ENCODE results near the gene EFCAB8. TPM values are rescaled to one million over a fixed set of nuclear protein-coding genes. Genes with fewer than 3 reads are reported as not detected.

Gene EFCAB8
- total and polyA plus RNA-seq, 7 donors, result 0.03 to 0.08 (median 0.04) TPM; not detected in 4

- Histone ChIP-seq H3K4me3 (no peak overlapping the region), H3K27ac (no peak overlapping the region), H3K4me1 (no peaks in the 10 kb centered on the region), H3K9me3 (peaks cover 3% of the 10 kb centered on the region), H3K27me3 (ENCODE audit: insufficient read depth in 3 of 3, low read length in 2 of 3) (peaks cover 0 to 4% (median 2%) of the 10 kb centered on the region in 3 donors), H3K36me3 (ENCODE audit: insufficient read depth in 1 of 2, low read depth in 1 of 2) (no peaks in the 10 kb centered on the region)
- intact Hi-C loops (cut with DNase I), result no loop called here
- no peak for TF ChIP-seq CTCF (IDR thresholded peaks at IDR 0.05)
- DNase-seq, result no peak
- ATAC-seq, result no peak
Measured at GRCh38 chr20:32995802-32996201, 137.1 kb downstream of the EFCAB8 start.

- Histone ChIP-seq H3K4me3 (no peak overlapping the region), H3K36me3 (ENCODE audit: insufficient read depth in 1 of 2, low read depth in 1 of 2) (no peaks in the 10 kb centered on the region), H3K4me1 (no peaks in the 10 kb centered on the region), H3K9me3 (peaks cover 3% of the 10 kb centered on the region), H3K27me3 (ENCODE audit: insufficient read depth in 3 of 3, low read length in 2 of 3) (peaks cover 0 to 2% (median 0%) of the 10 kb centered on the region in 3 donors), H3K27ac (no peak overlapping the region)
- TF ChIP-seq CTCF (IDR thresholded peaks at IDR 0.05), result no peak
- 65 to 80% (median 71%) methylated on average over 2 of the region's 2 CpGs for WGBS, 3 donors
- DNase-seq (no peak), ATAC-seq (no peak)
- intact Hi-C loops (cut with DNase I), result no loop called here
Measured at GRCh38 chr20:32997431-32997830, 138.7 kb downstream of the EFCAB8 start.

GRCh38 chr20:32999603-33000250, 141.0 kb downstream of the EFCAB8 start:
- Histone ChIP-seq H3K9me3 (peaks cover 3% of the 10 kb centered on the region), H3K4me1 (no peaks in the 10 kb centered on the region), H3K27me3 (ENCODE audit: insufficient read depth in 3 of 3, low read length in 2 of 3) (peaks cover 0 to 2% (median 0%) of the 10 kb centered on the region in 3 donors), H3K4me3 (no peak overlapping the region), H3K36me3 (ENCODE audit: insufficient read depth in 1 of 2, low read depth in 1 of 2) (no peaks in the 10 kb centered on the region), H3K27ac (no peak overlapping the region)
- no peak for TF ChIP-seq CTCF (IDR thresholded peaks at IDR 0.05)
- DNase-seq (no peak), ATAC-seq (no peak)
- intact Hi-C loops (cut with DNase I), result no loop called here
- 48 to 64% (median 57%) methylated on average over 9 of the region's 9 CpGs for whole genome bisulfite sequencing, 3 donors

GRCh38 chr20:33000802-33001466, 142.2 kb downstream of the EFCAB8 start:
- WGBS, 3 donors, result 54 to 58% (median 58%) methylated on average over 9 of the region's 9 CpGs
- DNase-seq, result no peak
- Histone ChIP-seq H3K4me3 (no peak overlapping the region), H3K36me3 (ENCODE audit: insufficient read depth in 1 of 2, low read depth in 1 of 2) (no peaks in the 10 kb centered on the region), H3K27ac (no peak overlapping the region), H3K4me1 (no peaks in the 10 kb centered on the region), H3K27me3 (ENCODE audit: insufficient read depth in 3 of 3, low read length in 2 of 3) (no peaks in the 10 kb centered on the region), H3K9me3 (no peaks in the 10 kb centered on the region)
- intact Hi-C loops (cut with DNase I), result no loop called here
- ATAC-seq, result no peak
- TF ChIP-seq CTCF (IDR thresholded peaks at IDR 0.05), result no peak
